A549 treated with GW870086 at 1 μM for 4 hours (cell line): ENCODE data around the gene SMPD2. TPM values are rescaled to one million over a fixed set of nuclear protein-coding genes. Genes with fewer than 3 reads are reported as not detected.

Experiments
- total RNA-seq: library from RNA; stranded (reverse); fragments of 200-300 nt; extraction: Qiagen RNA extraction; gene quantifications from 5 replicates; pipeline ENCODE4 v1.2.3, GENCODE V29; 2022; ENCODE audit warnings: low read depth

Gene SMPD2
- 13.6 to 16.7 TPM (median 16.2 TPM) in 5 replicates for total RNA-seq

DNA sequence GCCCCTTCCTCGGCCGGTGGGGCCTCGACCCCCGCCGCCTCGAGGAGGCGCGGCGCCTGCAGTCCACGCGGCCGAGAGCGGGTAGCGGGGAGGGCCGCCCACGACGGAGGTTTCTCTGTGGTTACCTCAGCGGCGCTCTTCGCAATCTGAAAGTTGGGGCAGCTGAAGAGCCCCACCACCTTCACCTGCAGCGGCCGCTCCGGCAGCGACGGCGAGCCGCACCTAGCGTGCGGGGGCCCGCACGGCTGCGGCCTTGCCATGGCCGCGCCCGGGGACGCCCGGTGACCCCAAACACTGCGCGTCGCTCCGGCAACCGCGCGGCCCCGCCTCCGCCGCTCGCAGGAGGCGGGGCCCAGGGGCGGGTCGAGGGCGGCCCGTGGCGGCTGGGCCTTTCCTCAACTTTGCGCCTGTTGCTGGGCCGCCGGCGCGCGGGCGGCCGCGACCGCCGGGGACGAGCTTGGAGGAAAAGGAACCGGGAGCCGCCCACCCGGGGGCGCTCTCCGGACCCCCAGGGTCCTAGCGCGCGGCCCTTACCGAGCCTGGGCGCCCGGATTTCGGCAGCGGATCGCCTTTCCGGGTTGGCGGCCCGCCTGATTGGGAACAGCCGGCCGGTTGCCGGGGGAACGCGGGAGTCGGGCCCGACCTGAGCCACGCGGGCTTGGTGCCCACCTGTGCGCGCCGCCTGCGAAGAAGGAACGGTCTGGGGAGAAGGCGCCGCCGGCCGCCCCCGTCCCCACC, at the start of gene SMPD2, which contains the start of gene PPIL6:
Gene SMPD2 (plus strand): TSS at position 394 of the 738 bp plus-strand sequence. CDS start 398 bp downstream, outside the sequence.
Gene PPIL6 (minus strand): TSS at position 298 of the 738 bp plus-strand sequence. CDS start 38 bp downstream, at position 260.

GRCh38 chr6:109455437-109456110, 15.1 kb downstream of the SMPD2 start, which contains the start of gene MICAL1:
Gene MICAL1, minus strand, starts transcription at chr6:109455772. Its CDS starts 1,576 bp downstream, at chr6:109454196.

DNA sequence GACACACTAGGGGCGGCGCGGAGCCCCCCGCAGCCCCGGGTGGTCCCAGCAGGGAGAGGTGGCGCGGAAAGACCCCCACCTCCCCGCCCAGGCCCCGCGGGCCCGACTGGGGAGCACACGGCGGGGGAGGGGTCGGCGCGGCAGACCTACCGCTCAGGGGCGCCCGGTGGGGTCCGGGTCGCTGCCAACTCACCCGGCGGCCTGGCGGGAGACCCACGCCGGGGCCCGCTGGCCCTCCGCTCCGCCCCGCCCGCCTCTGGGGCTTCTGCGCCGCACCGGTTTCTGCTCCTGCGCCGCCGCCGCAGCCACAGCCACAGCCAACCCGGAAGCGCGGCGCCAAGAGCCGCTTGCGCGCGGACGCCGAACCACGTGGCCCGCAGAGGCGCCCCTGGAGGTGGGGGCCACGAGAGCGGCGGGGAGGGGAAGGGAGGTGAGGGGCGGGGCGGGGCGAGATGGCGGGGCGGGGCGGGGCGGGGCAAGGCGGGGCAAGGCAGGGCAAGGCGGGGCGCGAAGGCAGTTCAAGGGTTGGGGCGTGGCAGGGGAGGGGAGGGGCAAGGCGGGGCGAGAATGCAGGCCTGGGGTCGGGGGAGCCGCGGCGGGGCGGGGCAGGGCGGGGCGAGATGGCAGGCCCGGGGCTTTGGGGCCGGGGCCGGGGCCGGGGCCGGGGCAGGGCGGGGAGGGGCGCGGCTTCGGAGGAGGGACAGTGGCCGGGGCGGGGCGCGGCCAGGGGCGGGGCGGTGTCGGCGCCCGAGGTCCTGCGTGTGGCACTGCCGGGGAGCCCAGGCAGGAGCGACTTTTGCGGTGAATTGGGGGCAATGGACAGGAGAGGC, 42.6 kb downstream of the SMPD2 start, which contains the start of gene ZBTB24:
Gene ZBTB24 (minus strand): TSS at position 315 of the 830 bp plus-strand sequence. CDS start 1,193 bp downstream, outside the sequence.

Other genes starting within 250 kb of the SMPD2 start
- 88.6 to 117 TPM (median 102 TPM) in 5 replicates for gene CD164, start 58.3 kb upstream of the SMPD2 start, total RNA-seq
- gene PPIL6, start 96 bp upstream of the SMPD2 start, total RNA-seq = 1.9 to 3.9 TPM (median 2.6 TPM) in 5 replicates
- gene MICAL1, start 15.0 kb downstream of the SMPD2 start, total RNA-seq = 12.7 to 18.1 TPM (median 16.8 TPM) in 5 replicates
- 3.7 to 5.3 TPM (median 4.6 TPM) in 5 replicates for gene ZBTB24, start 42.5 kb downstream of the SMPD2 start, total RNA-seq